Measurements from ENCODE around the gene ZACN. TPM values are rescaled to one million over a fixed set of nuclear protein-coding genes. Genes with fewer than 3 reads are reported as not detected.
A peak's percentile ranks its signal among the peaks of the same experiment; 100 is the strongest.

Gene ZACN
- total RNA-seq, 1 experiment from 2014 or later: 0.74 TPM

DNA sequence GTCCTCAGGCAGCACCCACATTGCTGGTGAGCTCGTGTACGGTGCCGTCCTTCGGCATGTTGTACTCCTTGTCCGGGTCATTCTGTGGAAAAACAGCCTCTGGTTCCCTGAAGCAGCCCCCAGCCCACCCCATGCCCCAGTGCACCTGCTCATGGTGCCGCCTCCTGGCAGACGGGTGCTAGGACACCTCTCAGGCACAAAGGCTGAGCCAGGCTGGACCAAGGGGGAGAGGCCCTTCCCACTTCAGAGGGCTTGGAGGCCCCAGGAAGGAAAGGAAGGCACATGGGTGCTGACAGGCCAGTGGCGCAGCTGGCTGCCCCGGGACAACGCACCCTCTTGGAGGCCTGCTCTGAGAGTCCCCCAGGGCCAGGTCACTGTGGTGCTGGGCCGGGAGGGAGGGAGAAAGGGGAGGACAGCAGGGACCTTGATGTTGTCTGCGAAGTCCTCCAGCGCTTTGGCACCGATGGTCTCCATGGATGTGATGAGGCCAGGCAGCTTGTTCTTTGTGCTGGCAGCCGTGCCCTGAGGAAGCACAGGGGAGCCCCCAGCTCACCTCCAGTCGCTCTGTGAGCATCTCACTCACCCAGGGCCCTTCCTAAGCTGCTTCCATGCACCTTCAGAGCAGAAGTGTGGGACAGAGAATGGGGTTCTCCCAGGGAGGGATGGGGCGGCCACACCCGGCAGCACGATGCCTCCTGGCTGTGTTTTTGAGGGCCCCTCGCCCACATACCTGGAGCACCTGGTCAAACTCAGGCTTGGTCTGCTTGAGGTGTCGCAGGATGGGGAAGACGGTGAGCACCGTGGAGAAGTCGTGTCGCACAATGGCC, 9.3 kb downstream of the ZACN start:
- in situ Hi-C loops (cut with HindIII; ENCODE audit: low pct_unique_long_range_greater_than_20kb, low sequenced_read_pairs): no loop called here
- peak; percentile 47 for DNase-seq (ENCODE audit: low read depth, low spot score)

GRCh38 chr17:76088868-76089576, 10.0 kb downstream of the ZACN start:
- no peak for DNase-seq (ENCODE audit: low read depth, low spot score)
- in situ Hi-C loops (cut with HindIII; ENCODE audit: low pct_unique_long_range_greater_than_20kb, low sequenced_read_pairs): no loop called here

DNA sequence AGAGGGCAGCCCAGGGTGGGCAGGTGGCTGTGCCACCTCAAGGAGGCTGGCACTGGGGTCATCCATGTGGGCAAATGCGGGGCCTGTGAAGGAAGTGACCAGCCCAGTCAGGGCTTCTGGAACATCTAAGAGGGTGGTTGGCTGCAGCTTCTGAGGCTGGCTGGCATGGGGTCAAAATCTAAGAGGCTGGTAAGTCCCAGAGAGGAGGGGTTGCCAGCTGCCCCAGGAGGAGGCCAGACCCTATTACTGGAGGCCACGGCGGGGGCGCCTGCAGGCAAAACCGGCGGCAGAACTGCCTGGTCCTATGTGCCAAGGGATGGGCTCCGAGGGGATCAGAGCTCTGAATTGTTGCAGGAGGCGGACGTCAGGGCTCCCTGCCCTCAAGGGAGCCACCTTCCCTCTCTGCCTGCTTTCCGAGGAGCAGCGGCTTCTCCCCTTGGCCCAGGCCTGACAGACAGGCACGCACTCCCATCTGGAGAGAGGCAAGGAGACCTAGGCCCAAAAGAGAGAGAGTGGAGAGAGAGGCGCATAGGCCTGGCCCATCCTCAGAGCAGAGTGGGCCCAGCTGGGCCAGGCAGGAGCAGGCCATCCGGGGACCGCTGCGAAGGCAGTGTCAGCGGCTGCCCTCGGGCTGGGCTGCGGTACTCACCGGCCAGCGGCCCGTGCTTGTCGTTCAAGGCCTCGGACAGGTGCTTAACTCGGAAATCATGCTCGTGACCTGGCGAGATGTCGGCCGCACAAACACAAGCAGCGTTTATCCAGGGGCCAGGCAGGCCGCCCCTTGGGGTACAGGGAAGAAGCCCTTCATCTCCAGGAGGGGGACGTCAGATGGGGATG, 10.9 kb downstream of the ZACN start:
- no peak for DNase-seq (ENCODE audit: low read depth, low spot score)
- in situ Hi-C loops (cut with HindIII; ENCODE audit: low pct_unique_long_range_greater_than_20kb, low sequenced_read_pairs): no loop called here

DNA sequence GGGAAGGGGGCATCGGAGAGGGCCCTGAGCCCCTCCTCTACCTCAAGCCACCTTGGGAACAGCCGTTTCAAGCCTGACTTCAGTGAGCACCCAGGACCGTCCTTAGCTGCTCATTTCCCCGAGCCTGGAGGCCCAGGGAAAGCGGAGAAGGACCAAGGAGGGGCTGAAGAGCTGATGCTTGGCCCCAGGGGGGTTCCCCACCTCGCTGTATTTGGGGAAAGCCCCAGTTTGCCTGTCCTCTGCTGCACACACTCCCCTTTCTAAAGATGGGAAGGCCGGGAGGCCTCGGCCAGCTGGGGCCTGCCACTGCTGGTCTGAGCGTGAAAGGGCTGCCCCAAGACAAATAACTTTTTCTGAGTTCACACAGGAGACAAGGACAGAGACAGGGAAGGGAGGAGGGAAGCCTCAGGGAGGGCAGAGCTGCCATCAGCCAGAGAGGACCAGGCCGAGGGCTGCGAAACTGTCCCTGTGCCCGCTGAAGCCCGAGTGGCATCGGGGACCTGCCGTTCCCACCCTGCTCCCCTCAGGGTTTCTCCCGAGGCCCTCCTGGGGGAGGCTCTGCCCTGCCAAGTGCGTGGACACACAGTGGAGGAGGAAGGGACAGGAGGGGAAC, 11.6 kb downstream of the ZACN start:
- DNase-seq (ENCODE audit: low read depth, low spot score): no peak
- in situ Hi-C loops (cut with HindIII; ENCODE audit: low pct_unique_long_range_greater_than_20kb, low sequenced_read_pairs): no loop called here

GRCh38 chr17:76091526-76092286, 12.7 kb downstream of the ZACN start:
- in situ Hi-C loops (cut with HindIII; ENCODE audit: low pct_unique_long_range_greater_than_20kb, low sequenced_read_pairs): no loop called here

GRCh38 chr17:76092526-76093413, 13.8 kb downstream of the ZACN start:
- no peak for DNase-seq (ENCODE audit: low read depth, low spot score)
- in situ Hi-C loops (cut with HindIII; ENCODE audit: low pct_unique_long_range_greater_than_20kb, low sequenced_read_pairs): no loop called here

More at GRCh38 chr17:76091526-76092286, 12.7 kb downstream of the ZACN start:
- DNase-seq (ENCODE audit: low read depth, low spot score): no peak

- in situ Hi-C loops (cut with HindIII; ENCODE audit: low pct_unique_long_range_greater_than_20kb, low sequenced_read_pairs): no loop called here
- DNase-seq (ENCODE audit: low read depth, low spot score): no peak
These were observed 15.1 kb downstream of the ZACN start for GRCh38 chr17:76094046-76094445.

- no peak for DNase-seq (ENCODE audit: low read depth, low spot score)
- in situ Hi-C loops (cut with HindIII; ENCODE audit: low pct_unique_long_range_greater_than_20kb, low sequenced_read_pairs): no loop called here
These were observed 17.0 kb downstream of the ZACN start for GRCh38 chr17:76095943-76096342.

DNA sequence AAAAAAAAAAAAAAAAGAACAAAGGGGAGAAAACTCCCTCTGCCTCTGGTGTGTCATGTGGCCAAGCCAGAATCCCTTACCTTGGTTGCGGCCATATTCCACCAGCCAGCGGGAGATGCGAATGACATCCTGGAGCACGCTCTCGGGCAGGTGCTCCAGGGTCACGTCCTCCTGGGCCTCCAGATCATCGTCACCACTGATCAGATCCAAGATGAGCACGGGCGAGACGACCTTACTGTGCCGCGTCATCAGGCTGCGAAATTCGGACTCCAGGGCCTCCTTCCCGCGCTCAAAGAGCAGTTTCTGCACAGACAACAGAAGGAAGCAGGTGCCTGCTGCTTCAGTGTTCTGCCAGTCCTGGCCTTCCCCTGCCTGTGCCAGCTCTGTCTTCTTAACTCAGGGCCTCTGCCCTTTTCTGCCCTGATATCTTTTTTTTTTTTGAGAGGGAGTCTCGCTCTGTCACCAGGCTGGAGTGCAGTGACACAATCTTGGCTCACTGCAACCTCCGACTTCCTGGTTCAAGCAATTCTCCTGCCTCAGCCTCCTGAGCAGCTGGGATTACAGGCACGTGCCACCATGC, 18.8 kb downstream of the ZACN start:
- in situ Hi-C loops (cut with HindIII; ENCODE audit: low pct_unique_long_range_greater_than_20kb, low sequenced_read_pairs): no loop called here
- no peak for DNase-seq (ENCODE audit: low read depth, low spot score)

- no peak for DNase-seq (ENCODE audit: low read depth, low spot score)
- in situ Hi-C loops (cut with HindIII; ENCODE audit: low pct_unique_long_range_greater_than_20kb, low sequenced_read_pairs): no loop called here
These were observed 23.9 kb downstream of the ZACN start for GRCh38 chr17:76102944-76103273.

- in situ Hi-C loops (cut with HindIII; ENCODE audit: low pct_unique_long_range_greater_than_20kb, low sequenced_read_pairs): no loop called here
- DNase-seq (ENCODE audit: low read depth, low spot score): peak; percentile 98
These were observed 24.5 kb downstream of the ZACN start, which contains the start of gene EXOC7 for GRCh38 chr17:76103274-76104139. EXOC7 (minus strand) TSS chr17:76103787; CDS start chr17:76103692, 95 bp downstream.

- DNase-seq (ENCODE audit: low read depth, low spot score): no peak
- in situ Hi-C loops (cut with HindIII; ENCODE audit: low pct_unique_long_range_greater_than_20kb, low sequenced_read_pairs): no loop called here
These were observed 25.3 kb downstream of the ZACN start for GRCh38 chr17:76104140-76104895.

DNA sequence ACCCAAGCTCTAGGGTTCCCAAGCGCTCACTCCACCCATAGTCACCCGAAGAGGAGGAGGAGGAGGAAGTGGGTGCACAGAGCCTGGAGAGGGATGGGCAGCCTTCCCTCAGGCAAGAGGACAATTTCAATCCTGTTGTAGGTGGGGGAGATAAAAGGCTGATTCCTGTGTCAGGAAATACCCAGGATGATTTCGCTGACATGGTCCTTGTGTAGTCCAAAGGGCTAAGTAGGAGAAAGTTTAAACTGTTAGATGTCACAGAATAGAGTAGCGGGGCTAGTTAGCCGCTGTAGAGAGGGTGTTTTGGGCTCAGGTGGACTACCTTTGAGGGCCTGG, 25.9 kb downstream of the ZACN start:
- DNase-seq (ENCODE audit: low read depth, low spot score): no peak
- in situ Hi-C loops (cut with HindIII; ENCODE audit: low pct_unique_long_range_greater_than_20kb, low sequenced_read_pairs): no loop called here

GRCh38 chr17:76106703-76107102, 27.7 kb downstream of the ZACN start:
- in situ Hi-C loops (cut with HindIII; ENCODE audit: low pct_unique_long_range_greater_than_20kb, low sequenced_read_pairs): no loop called here
- no peak for DNase-seq (ENCODE audit: low read depth, low spot score)

DNA sequence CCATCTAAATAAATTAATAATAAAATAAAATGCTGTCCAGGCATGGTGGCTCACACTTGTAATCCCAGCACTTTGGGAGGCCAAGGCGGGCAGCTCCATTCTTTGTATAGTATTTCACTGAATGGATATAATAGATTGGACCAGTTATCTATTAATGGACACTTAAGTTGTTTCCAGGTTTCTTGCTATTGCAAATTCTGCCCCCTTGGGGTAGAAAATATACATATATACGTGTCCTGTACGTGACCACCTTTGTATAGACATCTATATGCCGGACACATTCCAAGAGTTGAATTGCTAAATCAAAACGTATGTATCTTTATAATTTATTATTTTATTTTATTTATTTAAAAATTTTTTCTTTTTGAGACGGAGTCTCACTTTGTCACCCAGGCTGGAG, 28.5 kb downstream of the ZACN start:
- DNase-seq (ENCODE audit: low read depth, low spot score): peak; percentile 66
- in situ Hi-C loops (cut with HindIII; ENCODE audit: low pct_unique_long_range_greater_than_20kb, low sequenced_read_pairs): no loop called here
